ENCODE data around the gene CD3D.

Gene CD3D

GRCh38 chr11:118304227-118304567 lies 38.3 kb downstream of the CD3D start:
- DNase-seq (ENCODE audit: low read depth in 2 of 2), result no peak

DNA sequence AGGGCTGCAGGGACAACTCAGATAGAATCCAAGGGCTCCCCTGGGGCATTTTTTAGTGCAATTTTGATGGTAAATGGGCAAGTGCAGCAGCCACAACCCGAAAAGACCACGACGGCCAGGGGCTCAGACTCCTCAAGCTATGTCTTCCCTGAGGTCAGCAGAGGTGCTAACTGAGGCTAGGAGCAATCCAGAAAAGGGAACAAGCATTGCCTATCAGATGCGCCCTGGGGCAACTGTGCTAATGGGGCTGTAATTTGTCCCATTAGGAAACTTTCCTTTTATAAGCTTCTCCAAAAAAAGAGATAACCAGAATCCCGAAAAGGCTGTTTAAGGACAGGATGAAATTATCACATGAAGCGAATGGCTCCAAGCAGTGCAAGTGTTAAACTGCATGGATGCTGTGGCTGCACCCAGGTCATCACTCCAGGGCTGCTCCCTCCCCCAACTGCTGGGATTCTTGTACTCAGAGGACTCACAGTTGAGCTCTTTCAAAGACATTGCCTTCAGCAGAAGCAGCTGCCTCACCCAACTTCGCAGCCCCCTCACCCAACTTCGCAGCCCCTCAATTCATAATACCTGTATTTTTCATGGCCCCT lies 40.8 kb downstream of the CD3D start:
- no peak for DNase-seq (ENCODE audit: low read depth in 2 of 2)

DNA sequence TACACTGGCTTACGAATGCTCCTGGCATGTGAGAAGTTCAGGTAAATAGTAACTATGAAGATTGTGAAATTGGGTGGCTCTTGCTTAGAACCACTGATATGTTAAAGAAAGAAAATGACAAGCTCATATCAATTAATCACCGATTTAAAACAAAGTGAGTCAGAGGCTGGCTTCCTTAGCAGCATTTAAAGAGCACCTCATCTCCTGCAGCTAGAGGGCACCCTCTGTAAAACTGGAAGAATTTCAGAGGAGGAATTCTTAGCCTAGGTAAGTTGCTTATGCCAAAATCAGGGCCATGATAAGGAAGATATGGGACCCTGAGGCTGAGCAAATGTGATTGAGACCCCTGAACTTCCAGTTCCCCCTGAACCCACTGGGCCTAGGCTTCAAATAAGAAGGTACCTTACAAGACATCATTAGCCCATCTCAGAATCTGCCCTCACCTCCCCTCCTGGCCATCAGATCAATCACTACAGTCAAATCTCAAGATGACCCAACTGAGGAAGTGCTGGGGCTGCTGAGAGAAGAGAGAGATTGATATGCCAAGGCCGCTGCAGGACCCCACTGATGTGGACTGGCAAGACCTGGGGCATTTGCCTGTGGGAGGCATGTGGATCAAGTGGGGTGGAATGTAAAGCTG lies 46.6 kb downstream of the CD3D start:
- DNase-seq (ENCODE audit: low read depth in 2 of 2), result no peak

GRCh38 chr11:118295199-118295598 lies 47.3 kb downstream of the CD3D start:
- DNase-seq (ENCODE audit: low read depth in 2 of 2), result no peak

DNA sequence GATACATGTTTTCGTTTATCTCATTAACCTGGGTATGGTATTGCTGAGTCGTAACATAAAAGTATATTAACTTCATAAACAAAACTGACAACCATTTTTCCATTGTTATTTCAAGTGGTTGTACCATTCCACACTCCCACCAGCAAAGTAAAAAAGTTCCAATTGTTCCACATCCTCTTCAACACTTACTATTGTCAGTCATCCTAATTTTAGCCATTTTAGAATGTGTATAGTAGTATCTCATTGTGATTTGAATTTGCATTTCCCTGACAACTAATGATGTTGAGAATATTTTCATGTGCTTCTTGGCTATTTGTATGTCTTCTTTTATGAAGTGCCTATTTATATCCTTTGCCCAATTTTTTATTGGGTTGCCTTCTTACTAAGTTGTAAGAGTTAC lies 48.5 kb downstream of the CD3D start:
- DNase-seq (ENCODE audit: low read depth in 2 of 2), result no peak

DNA sequence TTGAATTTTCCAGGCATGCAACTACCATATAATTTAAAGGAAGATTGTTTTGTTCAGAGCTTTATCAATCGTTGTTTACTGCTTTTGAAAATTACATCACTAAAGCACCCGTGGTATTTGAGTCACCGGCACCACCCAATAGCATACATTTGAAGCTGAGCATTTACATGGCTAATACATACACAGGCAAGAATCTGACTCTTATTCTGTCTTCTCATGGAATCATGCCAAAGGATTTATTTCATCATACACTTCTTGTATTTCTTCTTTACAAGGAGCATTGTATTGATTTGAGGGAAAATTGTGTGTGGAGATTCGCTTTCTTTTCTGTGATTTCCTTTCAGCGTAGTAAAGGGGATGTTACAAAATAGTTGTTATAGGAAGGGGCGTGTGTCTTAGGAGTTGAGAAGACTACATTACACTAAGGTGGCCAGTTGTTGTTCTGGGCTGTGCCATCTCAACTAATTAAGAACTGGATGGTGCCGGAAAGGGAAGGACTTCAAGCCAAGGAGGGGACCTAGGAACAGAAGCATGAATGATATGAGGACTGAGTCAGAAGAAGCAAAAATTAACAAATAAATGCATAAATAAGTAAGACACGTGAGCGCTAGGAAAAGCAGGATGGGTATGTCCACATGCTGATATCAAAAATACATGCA lies 50.9 kb downstream of the CD3D start:
- DNase-seq (ENCODE audit: low read depth in 2 of 2), result no peak

DNA sequence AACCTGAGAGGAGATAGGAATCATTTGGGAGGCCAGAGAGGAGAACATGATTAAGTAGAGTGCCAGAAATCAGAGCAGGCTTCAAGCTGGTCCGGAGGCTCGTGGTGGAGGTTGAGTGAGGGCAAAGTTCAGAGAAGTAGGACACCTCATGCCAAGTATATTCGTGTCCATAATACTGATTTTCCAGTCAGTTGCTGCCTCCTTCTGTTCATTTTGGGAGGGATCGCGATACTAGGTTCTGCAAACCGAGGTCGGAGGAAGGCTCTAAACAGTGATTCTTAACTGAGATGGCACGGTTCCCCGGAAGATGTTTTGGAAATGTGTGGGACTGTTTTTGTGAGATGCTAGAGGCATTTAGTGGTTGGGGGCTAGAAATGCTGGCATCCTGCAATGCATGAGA lies 51.6 kb downstream of the CD3D start:
- no peak for DNase-seq (ENCODE audit: low read depth in 2 of 2)

DNA sequence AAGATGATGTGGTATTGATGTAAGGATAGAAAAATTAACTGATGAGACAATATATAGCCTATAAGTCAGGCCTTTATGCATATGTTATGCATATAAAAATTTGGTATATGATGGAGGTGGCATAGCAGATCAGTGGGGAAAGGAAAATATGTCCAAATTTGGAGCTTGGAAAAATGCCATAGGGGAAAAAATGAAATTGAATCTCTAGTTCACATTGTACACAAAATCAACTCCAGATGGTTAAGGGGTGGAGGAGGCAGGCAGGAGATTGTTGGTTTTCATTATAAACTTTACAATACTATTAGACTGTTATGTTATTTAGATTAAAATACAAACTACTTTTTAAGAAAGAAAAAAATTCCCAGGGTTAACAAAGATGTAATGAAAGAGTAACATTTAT lies 53.1 kb downstream of the CD3D start:
- DNase-seq (ENCODE audit: low read depth in 2 of 2), result no peak
